Measurements from ENCODE around the gene ARFGAP1. TPM values are rescaled to one million over a fixed set of nuclear protein-coding genes. Genes with fewer than 3 reads are reported as not detected.

The ARFGAP1 gene
- total and polyA plus RNA-seq, 2 of the 8 experiments (the other 6 are each of a cell fraction or from before 2014, with no cell fraction given), result 93.7 to 100 TPM

GRCh38 chr20:63330084-63330760 is 57.6 kb downstream of the ARFGAP1 start (continued):
- no peak for TF ChIP-seq CHD7 (IDR thresholded peaks at IDR 0.05; ENCODE audit: insufficient replicate concordance, low read length)
- TF ChIP-seq POU5F1 (IDR thresholded peaks at IDR 0.05; ENCODE audit: low read depth, low read length), result no peak
- TF ChIP-seq BRCA1 (IDR thresholded peaks at IDR 0.05; ENCODE audit: low read depth, low read length), result no peak
- TF ChIP-seq YY1 (IDR thresholded peaks at IDR 0.05; ENCODE audit: low read depth, low read length), result no peak
- no peak for TF ChIP-seq USF2 (IDR thresholded peaks at IDR 0.05; ENCODE audit: low read length)
- no peak for TF ChIP-seq SIX5 (IDR thresholded peaks at IDR 0.05; ENCODE audit: low read depth, low read length)
- no peak for TF ChIP-seq POLR2A (IDR thresholded peaks at IDR 0.05; ENCODE audit: control extremely low read depth in 1 of 2, low read depth in 2 of 2, low read length in 2 of 2)
- TF ChIP-seq GABPA (IDR thresholded peaks at IDR 0.05; ENCODE audit: borderline replicate concordance, insufficient read depth, low read length), result no peak
- TF ChIP-seq CBX8 (IDR thresholded peaks at IDR 0.05; ENCODE audit: borderline replicate concordance, low read depth, low read length), result no peak
- no peak for TF ChIP-seq SAP30 (IDR thresholded peaks at IDR 0.05; ENCODE audit: insufficient read depth, insufficient replicate concordance, low read length)
